OCI-LY7 (cell line): ENCODE results near the gene TANC1. TPM values are rescaled to one million over a fixed set of nuclear protein-coding genes. Genes with fewer than 3 reads are reported as not detected.

Experiments
- BruUV-seq: library from RNA; stranded (reverse); fragments of 400-500 nt; replicated peaks from 2 replicates; lab custom pipeline; 2021; lab: Mats Ljungman, UMichigan
- CTCF ChIA-PET: fragments of 300-600 bp; sonication (Branson Sonifier 250); formaldehyde crosslinking; loops from one replicate; lab custom pipeline; 2022; ENCODE audit warnings: antibody characterized with exemption; ENCODE audit not compliant: unreplicated experiment; lab: Charles Lee
- POLR2A ChIA-PET: fragments of 300-600 bp; sonication (Branson Sonifier 250); formaldehyde crosslinking; loops from one replicate; lab custom pipeline; 2022; ENCODE audit warnings: antibody characterized with exemption; lab: Charles Lee
- DNase-seq: peaks from one replicate; pipeline ENCODE4 v3.0.0-alpha.2; 2015; ENCODE audit warnings: low spot score
- H2AFZ ChIP-seq: fragments of 200-600 bp; sonication (generic), shearing (Covaris generic); 2 replicates; pipeline ENCODE4 v1.6.1; 2014; ENCODE audit warnings: mild to moderate bottlenecking, antibody characterized with exemption, low read length, moderate library complexity
- H3K27ac ChIP-seq: fragments of 200-600 bp; sonication (generic); 2 replicates; pipeline ENCODE4 v1.5.1; 2014; ENCODE audit warnings: mixed run types, low read depth, mild to moderate bottlenecking, moderate library complexity, low read length, inconsistent platforms; ENCODE audit not compliant: poor library complexity, severe bottlenecking
- H3K36me3 ChIP-seq: fragments of 200-600 bp; sonication (generic); 2 replicates; pipeline ENCODE4 v1.6.1; 2014; ENCODE audit warnings: mild to moderate bottlenecking, antibody characterized with exemption, low read length, moderate library complexity, mixed read lengths; ENCODE audit not compliant: insufficient read depth
- H3K4me1 ChIP-seq: fragments of 200-600 bp; sonication (generic); 2 replicates; pipeline ENCODE4 v1.5.1; 2014; ENCODE audit warnings: mild to moderate bottlenecking, low read length; ENCODE audit not compliant: insufficient read depth, poor library complexity, severe bottlenecking
- H3K4me2 ChIP-seq: fragments of 200-600 bp; sonication (generic); 2 replicates; pipeline ENCODE4 v1.6.1; 2014; ENCODE audit warnings: mild to moderate bottlenecking, low read length
- H3K4me3 ChIP-seq: fragments of 200-600 bp; sonication (generic); 2 replicates; pipeline ENCODE4 v1.5.1; 2014; ENCODE audit warnings: mild to moderate bottlenecking, low read depth, low read length; ENCODE audit not compliant: poor library complexity, severe bottlenecking
- H3K79me2 ChIP-seq: fragments of 200-600 bp; sonication (generic); 2 replicates; pipeline ENCODE4 v1.6.1; 2016; ENCODE audit warnings: low read depth, mild to moderate bottlenecking, low read length, moderate library complexity, mixed read lengths; ENCODE audit not compliant: insufficient read depth
- H3K9me2 ChIP-seq: fragments of 200-600 bp; sonication (generic); 2 replicates; pipeline ENCODE4 v1.6.1; 2016; ENCODE audit warnings: mild to moderate bottlenecking, low read length, mixed read lengths; ENCODE audit not compliant: insufficient read depth
- H3K9me3 ChIP-seq: fragments of 200-600 bp; sonication (generic); 2 replicates; pipeline ENCODE4 v1.6.1; 2014; ENCODE audit warnings: mild to moderate bottlenecking, mixed run types, low read length, mixed read lengths
- H4K20me1 ChIP-seq: fragments of 200-600 bp; sonication (generic); 2 replicates; pipeline ENCODE4 v1.6.1; 2014; ENCODE audit warnings: mild to moderate bottlenecking, antibody characterized with exemption, low read length, moderate library complexity, mixed read lengths; ENCODE audit not compliant: insufficient read depth
- EZH2phosphoT487 ChIP-seq: fragments of 200-600 bp; sonication (generic); IDR thresholded peaks from 2 replicates; pipeline ENCODE4 v1.6.1; 2018; ENCODE audit warnings: low read depth, borderline replicate concordance, mild to moderate bottlenecking, mixed run types, antibody characterized with exemption, low read length, moderate library complexity, mixed read lengths
- intact Hi-C: fragments of 100-400 bp; cut with micrococcal nuclease; formaldehyde crosslinking; loops from one replicate; pipeline ENCODE4 v1.10.0; 2022; ENCODE audit not compliant: unreplicated experiment
- total RNA-seq, 2 experiments: library from RNA; depleted of rRNA in 1 of 2; stranded (reverse); fragments of >200 nt in 1 of 2; shearing (Covaris generic) in 1 of 2; gene quantifications; 2 replicates each; pipeline ENCODE4 v1.2.3, GENCODE V29; 2014 to 2022
- TF ChIP-seq, protein P1 (sequence below): fragments of 200-600 bp; sonication (generic); conservative IDR thresholded peaks from 2 replicates; pipeline ENCODE4 v1.5.1; 2014; ENCODE audit warnings: mild to moderate bottlenecking, antibody characterized with exemption, low read length, moderate library complexity, mixed read lengths

TANC1 gene
- total RNA-seq, 2 experiments from 2014 or later: 0.04 TPM; not detected in 1

DNA sequence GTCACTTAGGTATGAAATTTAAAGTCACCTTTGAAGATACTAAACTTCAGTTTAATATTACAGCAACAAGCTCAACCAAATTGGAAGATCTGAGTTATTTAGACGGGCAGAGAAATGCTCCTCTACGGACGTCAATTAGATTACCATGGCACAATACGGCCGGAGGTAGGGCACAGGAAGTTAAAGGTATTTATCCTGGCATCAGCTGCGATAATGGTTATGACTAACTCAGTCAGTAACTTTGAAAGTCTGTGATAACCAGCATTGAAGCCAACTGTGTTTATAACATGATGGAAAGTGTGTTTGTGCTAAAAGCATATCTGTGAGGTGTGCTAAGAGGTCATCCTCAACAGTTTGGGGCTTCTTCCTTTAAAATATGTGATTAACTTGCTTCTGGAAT, 200.7 kb downstream of the TANC1 start:
- Histone ChIP-seq H3K4me2 (no peak overlapping the region), H4K20me1 (no peaks in the 10 kb centered on the region), H3K27ac (no peak overlapping the region), H3K4me1 (no peaks in the 10 kb centered on the region), H2AFZ (no peak overlapping the region), H3K79me2 (no peaks in the 10 kb centered on the region), H3K9me2 (no peaks in the 10 kb centered on the region), H3K4me3 (no peak overlapping the region), H3K36me3 (no peaks in the 10 kb centered on the region), H3K9me3 (no peaks in the 10 kb centered on the region)
- TF ChIP-seq, protein P1, sequence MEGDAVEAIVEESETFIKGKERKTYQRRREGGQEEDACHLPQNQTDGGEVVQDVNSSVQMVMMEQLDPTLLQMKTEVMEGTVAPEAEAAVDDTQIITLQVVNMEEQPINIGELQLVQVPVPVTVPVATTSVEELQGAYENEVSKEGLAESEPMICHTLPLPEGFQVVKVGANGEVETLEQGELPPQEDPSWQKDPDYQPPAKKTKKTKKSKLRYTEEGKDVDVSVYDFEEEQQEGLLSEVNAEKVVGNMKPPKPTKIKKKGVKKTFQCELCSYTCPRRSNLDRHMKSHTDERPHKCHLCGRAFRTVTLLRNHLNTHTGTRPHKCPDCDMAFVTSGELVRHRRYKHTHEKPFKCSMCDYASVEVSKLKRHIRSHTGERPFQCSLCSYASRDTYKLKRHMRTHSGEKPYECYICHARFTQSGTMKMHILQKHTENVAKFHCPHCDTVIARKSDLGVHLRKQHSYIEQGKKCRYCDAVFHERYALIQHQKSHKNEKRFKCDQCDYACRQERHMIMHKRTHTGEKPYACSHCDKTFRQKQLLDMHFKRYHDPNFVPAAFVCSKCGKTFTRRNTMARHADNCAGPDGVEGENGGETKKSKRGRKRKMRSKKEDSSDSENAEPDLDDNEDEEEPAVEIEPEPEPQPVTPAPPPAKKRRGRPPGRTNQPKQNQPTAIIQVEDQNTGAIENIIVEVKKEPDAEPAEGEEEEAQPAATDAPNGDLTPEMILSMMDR: no peak
- TF ChIP-seq EZH2phosphoT487: no peak
- POLR2A ChIA-PET: interaction anchor here (1.1 kb wide), 1 partner anchor 260 kb away, joined by 3 read pairs; no protein-coding TSS in a partner anchor
- DNase-seq: no peak
- intact Hi-C loops: no loop called here
- BruUV-seq: no TSS peak
- CTCF ChIA-PET: no interaction called here

DNA sequence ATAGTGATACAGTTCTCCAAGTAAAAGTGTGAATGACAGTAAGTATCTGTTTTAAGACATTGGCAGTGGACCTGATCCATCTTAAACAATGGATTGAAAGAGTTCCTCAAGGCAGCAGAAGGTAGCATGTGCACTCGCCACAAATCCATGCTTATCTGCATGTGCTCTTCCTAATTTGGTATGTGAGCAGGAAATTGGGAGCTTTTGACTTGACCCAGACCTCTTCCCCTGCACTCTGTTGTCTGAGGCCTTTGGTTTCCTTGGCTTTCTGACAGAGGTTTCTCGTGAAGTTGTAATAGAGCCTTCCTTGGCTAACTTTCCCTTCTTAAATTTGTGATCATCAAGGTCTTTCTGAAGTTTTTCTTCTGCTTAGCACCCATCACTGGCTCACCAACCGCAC, 204.0 kb downstream of the TANC1 start:
- Histone ChIP-seq H4K20me1 (no peaks in the 10 kb centered on the region), H3K4me2 (no peak overlapping the region), H3K79me2 (no peaks in the 10 kb centered on the region), H3K9me3 (no peaks in the 10 kb centered on the region), H3K4me3 (no peak overlapping the region), H3K9me2 (no peaks in the 10 kb centered on the region), H3K36me3 (no peaks in the 10 kb centered on the region), H3K27ac (no peak overlapping the region), H3K4me1 (no peaks in the 10 kb centered on the region), H2AFZ (no peak overlapping the region)
- TF ChIP-seq, protein P1: no peak
- no peak for TF ChIP-seq EZH2phosphoT487
- CTCF ChIA-PET: no interaction called here
- intact Hi-C loops: no loop called here
- POLR2A ChIA-PET: no interaction called here
- DNase-seq: no peak
- BruUV-seq: no TSS peak

DNA sequence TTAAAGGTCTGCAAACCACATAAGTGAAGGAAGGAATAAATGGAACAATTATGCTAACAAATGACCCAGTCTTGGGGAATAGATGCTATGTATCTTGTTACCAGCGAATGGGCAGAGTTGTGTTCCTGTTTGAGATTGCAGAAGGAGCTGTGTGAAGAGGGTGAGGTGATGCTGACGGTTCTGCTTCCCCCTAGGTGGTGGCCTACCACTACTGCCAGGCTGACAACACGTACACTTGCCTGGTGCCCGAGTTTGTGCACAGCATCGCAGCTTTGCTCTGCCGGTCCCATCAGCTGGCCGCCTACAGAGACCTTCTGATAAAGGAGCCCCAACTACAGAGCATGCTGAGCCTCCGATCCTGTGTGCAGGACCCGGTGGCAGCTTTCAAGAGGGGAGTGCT, 206.3 kb downstream of the TANC1 start:
- Histone ChIP-seq H3K4me2 (no peak overlapping the region), H3K4me3 (no peak overlapping the region), H3K9me2 (no peaks in the 10 kb centered on the region), H2AFZ (no peak overlapping the region), H4K20me1 (no peaks in the 10 kb centered on the region), H3K36me3 (no peaks in the 10 kb centered on the region), H3K27ac (no peak overlapping the region), H3K4me1 (no peaks in the 10 kb centered on the region), H3K79me2 (no peaks in the 10 kb centered on the region), H3K9me3 (no peaks in the 10 kb centered on the region)
- CTCF ChIA-PET: no interaction called here
- POLR2A ChIA-PET: interaction anchor here (0.6 kb wide), 1 partner anchor 271 kb away, joined by 3 read pairs; no protein-coding TSS in a partner anchor
- no peak for TF ChIP-seq EZH2phosphoT487
- TF ChIP-seq, protein P1: no peak
- no peak for DNase-seq
- intact Hi-C loops: no loop called here
- no TSS peak for BruUV-seq
